K562 (cell line): ENCODE results near the gene TUBA1B. TPM values are rescaled to one million over a fixed set of nuclear protein-coding genes. Genes with fewer than 3 reads are reported as not detected.

Experiments used
- FOXK2 ChIP-seq, 2 experiments: fragments of 450-650 bp; IDR thresholded peaks in 1 of 2; conservative IDR thresholded peaks in 1 of 2; 2 replicates each; pipeline ENCODE4 v1.6.1; 2016; ENCODE audit warnings: low read depth in 2 of 2, mild to moderate bottlenecking in 1 of 2
- GTF2A2 ChIP-seq: IDR thresholded peaks from 2 replicates; pipeline ENCODE4 v1.6.1; 2016; ENCODE audit warnings: mild to moderate bottlenecking, missing genetic modification characterization, missing compliant biosample characterization
- PML ChIP-seq: IDR thresholded peaks from 2 replicates; pipeline ENCODE4 v1.6.1; 2012; ENCODE audit warnings: low read length, inconsistent platforms
- RAD21 ChIP-seq, 2 experiments: fragments of 250-450 bp in 1 of 2; fragments of 450-650 bp in 1 of 2; sonication (Bioruptor Pico) in 1 of 2; formaldehyde crosslinking in 1 of 2; IDR thresholded peaks in 1 of 2; conservative IDR thresholded peaks in 1 of 2; 2 replicates each; pipeline versions ENCODE4 v1.4.0 to v1.8.0; 2020 to 2022; ENCODE audit warnings: mild to moderate bottlenecking in 2 of 2, moderate library complexity in 1 of 2
- RBM34 ChIP-seq: fragments of 200-400 bp; formaldehyde crosslinking; IDR thresholded peaks from 2 replicates; pipeline ENCODE4 v1.6.1; 2018; ENCODE audit warnings: low read length, borderline replicate concordance; ENCODE audit not compliant: insufficient read depth
- TAF1 ChIP-seq: IDR thresholded peaks from 2 replicates; pipeline ENCODE4 v1.6.1; 2011; ENCODE audit warnings: mild to moderate bottlenecking, low read length, moderate library complexity; ENCODE audit not compliant: insufficient read depth, control insufficient read depth, severe bottlenecking; ENCODE audit errors: extremely low read depth
- ZNF143 ChIP-seq: sonication (generic); formaldehyde crosslinking; IDR thresholded peaks from 2 replicates; pipeline ENCODE4 v1.9.0; 2022; ENCODE audit warnings: mild to moderate bottlenecking, missing genetic modification reagents
- ZNF263 ChIP-seq: sonication (generic); formaldehyde crosslinking; IDR thresholded peaks from 2 replicates; pipeline ENCODE4 v1.8.0; 2022; ENCODE audit warnings: mild to moderate bottlenecking, missing genetic modification reagents, borderline replicate concordance
- ZNF764 ChIP-seq: fragments of 250-450 bp; sonication (Bioruptor Pico); IDR thresholded peaks from 2 replicates; pipeline ENCODE4 v1.4.0; 2020; ENCODE audit warnings: low read depth, mild to moderate bottlenecking, moderate library complexity
- polyA plus RNA-seq, 8 experiments: library from polyadenylated mRNA; depleted of rRNA in 4 of 8; stranded (reverse) in 5 of 8; unstranded in 3 of 8; fragments of >200 nt; fragmentation: Nextera tagmentation in 2 of 8; fragmentation: Illumina TruSeq in 1 of 8; extraction: Ambion mirVana in 2 of 8; extraction: Trizol in 1 of 8; gene quantifications; 2 replicates each; pipeline versions ENCODE4 v1.2.1 to v1.2.3, GENCODE V29; 2011 to 2014; ENCODE audit warnings: inconsistent platforms in 1 of 8, missing spikeins in 1 of 8
- total RNA-seq, 7 experiments: library from RNA; depleted of rRNA in 6 of 7; stranded (reverse); fragments of >200 nt in 6 of 7; fragmentation: Illumina TruSeq in 2 of 7; extraction: Trizol in 2 of 7; gene quantifications; 2 replicates each; pipeline versions ENCODE4 v1.2.1 to v1.2.3, GENCODE V29; 2011 to 2021; ENCODE audit warnings: low replicate concordance in 1 of 7
- TF ChIP-seq, protein P1 (sequence below), 2 experiments: fragments of 450-650 bp; IDR thresholded peaks; 2 replicates each; pipeline ENCODE4 v1.6.1; 2016; ENCODE audit warnings: mild to moderate bottlenecking in 2 of 2, borderline replicate concordance in 1 of 2, low read depth in 1 of 2, moderate library complexity in 1 of 2
- TF ChIP-seq, protein P2 (sequence below): fragments of 250-450 bp; sonication (Bioruptor Pico); IDR thresholded peaks from 2 replicates; pipeline ENCODE4 v1.4.0; 2020; ENCODE audit warnings: mild to moderate bottlenecking, moderate library complexity, borderline replicate concordance
- TF ChIP-seq, protein P3 (sequence below): IDR thresholded peaks from 2 replicates; pipeline ENCODE4 v1.6.1; 2011; ENCODE audit warnings: borderline replicate concordance, low read depth, mild to moderate bottlenecking, moderate library complexity, low read length; ENCODE audit not compliant: insufficient read depth, poor library complexity, severe bottlenecking

TUBA1B gene
- total and polyA plus RNA-seq, 9 of the 15 experiments (the other 6 are each of a cell fraction or from before 2014, with no cell fraction given), result 2,189 to 4,624 (median 2,628) TPM

DNA sequence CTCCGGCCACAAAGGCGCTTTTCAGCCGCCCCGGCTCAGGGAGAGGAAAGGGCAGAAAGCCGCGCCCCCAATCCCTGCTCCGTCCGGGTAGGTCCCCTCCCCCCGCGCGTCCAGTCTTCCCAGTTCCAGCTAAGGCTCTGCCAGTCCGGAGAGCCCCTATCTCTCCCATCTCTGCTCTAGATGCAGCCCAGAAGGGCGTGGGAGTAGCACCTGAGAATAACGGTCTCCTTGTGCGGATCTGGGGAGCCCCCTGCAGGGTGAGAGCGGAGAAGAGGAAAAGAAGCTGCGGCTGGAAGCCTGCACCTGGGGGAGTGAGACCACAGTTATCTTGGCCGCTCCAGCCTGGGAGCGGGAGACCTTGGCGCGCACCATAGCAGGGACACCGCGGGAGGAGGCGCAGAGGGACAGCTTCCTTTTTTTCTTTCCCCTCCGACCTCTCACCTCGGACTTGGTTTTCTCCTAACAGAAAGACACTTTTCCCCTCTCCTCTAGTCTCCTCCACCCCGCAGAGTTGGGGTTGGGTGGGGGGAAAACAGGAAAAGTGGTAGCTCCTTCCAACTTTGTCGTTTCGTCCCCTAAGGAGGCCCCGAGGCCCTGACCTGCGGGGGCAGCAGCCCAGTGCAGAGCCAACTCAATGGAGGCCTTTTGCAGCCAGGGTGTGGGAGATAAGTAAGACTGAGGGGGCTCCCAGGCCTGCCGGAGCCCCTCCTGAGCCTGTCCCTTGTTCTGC lies 38.9 kb downstream of the TUBA1B start (continued):
- TF ChIP-seq, protein P1, sequence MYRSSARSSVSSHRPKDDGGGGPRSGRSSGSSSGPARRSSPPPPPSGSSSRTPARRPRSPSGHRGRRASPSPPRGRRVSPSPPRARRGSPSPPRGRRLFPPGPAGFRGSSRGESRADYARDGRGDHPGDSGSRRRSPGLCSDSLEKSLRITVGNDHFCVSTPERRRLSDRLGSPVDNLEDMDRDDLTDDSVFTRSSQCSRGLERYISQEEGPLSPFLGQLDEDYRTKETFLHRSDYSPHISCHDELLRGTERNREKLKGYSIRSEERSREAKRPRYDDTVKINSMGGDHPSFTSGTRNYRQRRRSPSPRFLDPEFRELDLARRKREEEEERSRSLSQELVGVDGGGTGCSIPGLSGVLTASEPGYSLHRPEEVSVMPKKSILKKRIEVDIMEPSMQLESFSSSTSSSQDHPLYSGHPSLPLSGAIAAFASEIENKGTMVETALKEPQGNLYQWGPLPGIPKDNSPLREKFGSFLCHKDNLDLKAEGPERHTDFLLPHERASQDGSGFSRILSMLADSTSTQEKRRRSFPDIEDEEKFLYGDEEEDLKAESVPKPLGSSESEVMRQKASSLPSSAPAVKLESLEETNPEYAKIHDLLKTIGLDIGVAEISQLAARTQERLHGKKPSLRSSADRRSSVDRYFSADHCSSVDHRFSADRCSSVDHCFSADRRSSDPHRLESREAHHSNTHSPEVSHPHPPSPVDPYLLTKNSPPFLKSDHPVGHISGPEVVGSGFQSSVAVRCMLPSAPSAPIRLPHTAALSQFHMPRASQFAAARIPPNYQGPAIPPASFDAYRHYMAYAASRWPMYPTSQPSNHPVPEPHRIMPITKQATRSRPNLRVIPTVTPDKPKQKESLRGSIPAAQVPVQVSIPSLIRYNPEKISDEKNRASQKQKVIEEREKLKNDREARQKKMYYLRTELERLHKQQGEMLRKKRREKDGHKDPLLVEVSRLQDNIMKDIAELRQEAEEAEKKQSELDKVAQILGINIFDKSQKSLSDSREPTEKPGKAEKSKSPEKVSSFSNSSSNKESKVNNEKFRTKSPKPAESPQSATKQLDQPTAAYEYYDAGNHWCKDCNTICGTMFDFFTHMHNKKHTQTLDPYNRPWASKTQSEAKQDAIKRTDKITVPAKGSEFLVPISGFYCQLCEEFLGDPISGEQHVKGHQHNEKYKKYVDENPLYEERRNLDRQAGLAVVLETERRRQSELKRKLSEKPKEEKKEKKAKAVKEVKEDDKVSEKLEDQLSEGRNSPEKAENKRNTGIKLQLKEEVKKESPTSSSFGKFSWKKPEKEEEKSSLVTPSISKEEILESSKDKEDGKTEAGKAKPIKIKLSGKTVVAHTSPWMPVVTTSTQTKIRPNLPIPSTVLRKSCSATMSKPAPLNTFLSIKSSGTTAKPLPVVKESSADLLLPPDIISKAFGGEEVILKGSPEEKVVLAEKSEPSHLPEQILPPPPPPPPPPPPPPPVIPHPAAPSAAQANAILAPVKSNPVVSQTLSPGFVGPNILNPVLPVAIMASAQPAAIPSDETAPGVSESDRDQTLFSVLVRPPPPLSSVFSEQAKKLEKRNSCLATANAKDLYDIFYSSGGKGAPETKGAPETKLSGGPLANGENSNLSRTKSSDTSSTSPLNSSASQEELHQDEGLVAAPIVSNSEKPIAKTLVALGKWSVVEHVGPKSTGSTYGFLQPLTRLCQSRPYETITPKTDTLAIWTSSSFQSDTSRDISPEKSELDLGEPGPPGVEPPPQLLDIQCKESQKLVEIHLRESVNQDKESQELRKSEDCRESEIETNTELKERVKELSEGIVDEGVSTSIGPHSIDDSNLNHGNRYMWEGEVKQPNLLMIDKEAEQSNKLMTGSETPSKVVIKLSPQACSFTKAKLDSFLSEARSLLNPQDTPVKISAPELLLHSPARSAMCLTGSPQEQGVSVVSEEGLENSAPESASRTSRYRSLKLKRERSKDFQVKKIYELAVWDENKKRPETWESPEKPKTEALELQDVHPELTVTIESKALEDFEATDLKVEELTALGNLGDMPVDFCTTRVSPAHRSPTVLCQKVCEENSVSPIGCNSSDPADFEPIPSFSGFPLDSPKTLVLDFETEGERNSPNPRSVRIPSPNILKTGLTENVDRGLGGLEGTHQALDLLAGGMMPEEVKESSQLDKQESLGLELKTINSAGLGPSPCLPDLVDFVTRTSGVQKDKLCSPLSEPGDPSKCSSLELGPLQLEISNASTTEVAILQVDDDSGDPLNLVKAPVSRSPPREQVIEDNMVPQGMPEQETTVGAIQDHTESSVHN (IDR thresholded peaks at IDR 0.05; ENCODE audit: borderline replicate concordance in 1 of 2, low read depth in 1 of 2), result no peak
- TF ChIP-seq RBM34, result no peak
- TF ChIP-seq, protein P2, sequence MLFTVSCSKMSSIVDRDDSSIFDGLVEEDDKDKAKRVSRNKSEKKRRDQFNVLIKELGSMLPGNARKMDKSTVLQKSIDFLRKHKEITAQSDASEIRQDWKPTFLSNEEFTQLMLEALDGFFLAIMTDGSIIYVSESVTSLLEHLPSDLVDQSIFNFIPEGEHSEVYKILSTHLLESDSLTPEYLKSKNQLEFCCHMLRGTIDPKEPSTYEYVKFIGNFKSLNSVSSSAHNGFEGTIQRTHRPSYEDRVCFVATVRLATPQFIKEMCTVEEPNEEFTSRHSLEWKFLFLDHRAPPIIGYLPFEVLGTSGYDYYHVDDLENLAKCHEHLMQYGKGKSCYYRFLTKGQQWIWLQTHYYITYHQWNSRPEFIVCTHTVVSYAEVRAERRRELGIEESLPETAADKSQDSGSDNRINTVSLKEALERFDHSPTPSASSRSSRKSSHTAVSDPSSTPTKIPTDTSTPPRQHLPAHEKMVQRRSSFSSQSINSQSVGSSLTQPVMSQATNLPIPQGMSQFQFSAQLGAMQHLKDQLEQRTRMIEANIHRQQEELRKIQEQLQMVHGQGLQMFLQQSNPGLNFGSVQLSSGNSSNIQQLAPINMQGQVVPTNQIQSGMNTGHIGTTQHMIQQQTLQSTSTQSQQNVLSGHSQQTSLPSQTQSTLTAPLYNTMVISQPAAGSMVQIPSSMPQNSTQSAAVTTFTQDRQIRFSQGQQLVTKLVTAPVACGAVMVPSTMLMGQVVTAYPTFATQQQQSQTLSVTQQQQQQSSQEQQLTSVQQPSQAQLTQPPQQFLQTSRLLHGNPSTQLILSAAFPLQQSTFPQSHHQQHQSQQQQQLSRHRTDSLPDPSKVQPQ, result no peak
- no peak for TF ChIP-seq ZNF764 (CRISPR knock-in tag)
- peak; percentile 26 to 97; a peak in 2 of 4 replicates for TF ChIP-seq FOXK2 (conservative IDR thresholded peaks at IDR 0.05 in 1 of 2, IDR thresholded peaks at IDR 0.05 in 1 of 2; ENCODE audit: low read depth in 2 of 2)
- peak; percentile 61 for TF ChIP-seq TAF1
- TF ChIP-seq ZNF143, result no peak
- peak; percentile 70; the same call in 1 of the 2 replicates for TF ChIP-seq ZNF263 (CRISPR knock-in tag)
- peak; percentile 87 for TF ChIP-seq PML
- TF ChIP-seq RAD21 (CRISPR knock-in tag; conservative IDR thresholded peaks at IDR 0.05 in 1 of 2, IDR thresholded peaks at IDR 0.05 in 1 of 2), result peak; percentile 85 to 88
- TF ChIP-seq, protein P3, sequence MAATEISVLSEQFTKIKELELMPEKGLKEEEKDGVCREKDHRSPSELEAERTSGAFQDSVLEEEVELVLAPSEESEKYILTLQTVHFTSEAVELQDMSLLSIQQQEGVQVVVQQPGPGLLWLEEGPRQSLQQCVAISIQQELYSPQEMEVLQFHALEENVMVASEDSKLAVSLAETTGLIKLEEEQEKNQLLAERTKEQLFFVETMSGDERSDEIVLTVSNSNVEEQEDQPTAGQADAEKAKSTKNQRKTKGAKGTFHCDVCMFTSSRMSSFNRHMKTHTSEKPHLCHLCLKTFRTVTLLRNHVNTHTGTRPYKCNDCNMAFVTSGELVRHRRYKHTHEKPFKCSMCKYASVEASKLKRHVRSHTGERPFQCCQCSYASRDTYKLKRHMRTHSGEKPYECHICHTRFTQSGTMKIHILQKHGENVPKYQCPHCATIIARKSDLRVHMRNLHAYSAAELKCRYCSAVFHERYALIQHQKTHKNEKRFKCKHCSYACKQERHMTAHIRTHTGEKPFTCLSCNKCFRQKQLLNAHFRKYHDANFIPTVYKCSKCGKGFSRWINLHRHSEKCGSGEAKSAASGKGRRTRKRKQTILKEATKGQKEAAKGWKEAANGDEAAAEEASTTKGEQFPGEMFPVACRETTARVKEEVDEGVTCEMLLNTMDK, result peak; percentile 99
- no peak for TF ChIP-seq GTF2A2 (tag)
